ENCODE data around the gene CYP2J2.
"Not testable (repeated sequence)": the region's sequence is repeated elsewhere in the genome, so short reads cannot be mapped to it uniquely, and the experiment has no call there.

CYP2J2 gene, protein sequence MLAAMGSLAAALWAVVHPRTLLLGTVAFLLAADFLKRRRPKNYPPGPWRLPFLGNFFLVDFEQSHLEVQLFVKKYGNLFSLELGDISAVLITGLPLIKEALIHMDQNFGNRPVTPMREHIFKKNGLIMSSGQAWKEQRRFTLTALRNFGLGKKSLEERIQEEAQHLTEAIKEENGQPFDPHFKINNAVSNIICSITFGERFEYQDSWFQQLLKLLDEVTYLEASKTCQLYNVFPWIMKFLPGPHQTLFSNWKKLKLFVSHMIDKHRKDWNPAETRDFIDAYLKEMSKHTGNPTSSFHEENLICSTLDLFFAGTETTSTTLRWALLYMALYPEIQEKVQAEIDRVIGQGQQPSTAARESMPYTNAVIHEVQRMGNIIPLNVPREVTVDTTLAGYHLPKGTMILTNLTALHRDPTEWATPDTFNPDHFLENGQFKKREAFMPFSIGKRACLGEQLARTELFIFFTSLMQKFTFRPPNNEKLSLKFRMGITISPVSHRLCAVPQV

GRCh38 chr1:59926381-59927123 lies at the start of gene CYP2J2:
CYP2J2 (minus strand) TSS chr1:59926773; CDS start chr1:59926746, 27 bp downstream.
- peak; percentile 7 for DNase-seq (ENCODE audit: low spot score)

- no peak for DNase-seq (ENCODE audit: low spot score)
Observed at GRCh38 chr1:59973719-59974118, 47.1 kb upstream of the CYP2J2 start.

DNA sequence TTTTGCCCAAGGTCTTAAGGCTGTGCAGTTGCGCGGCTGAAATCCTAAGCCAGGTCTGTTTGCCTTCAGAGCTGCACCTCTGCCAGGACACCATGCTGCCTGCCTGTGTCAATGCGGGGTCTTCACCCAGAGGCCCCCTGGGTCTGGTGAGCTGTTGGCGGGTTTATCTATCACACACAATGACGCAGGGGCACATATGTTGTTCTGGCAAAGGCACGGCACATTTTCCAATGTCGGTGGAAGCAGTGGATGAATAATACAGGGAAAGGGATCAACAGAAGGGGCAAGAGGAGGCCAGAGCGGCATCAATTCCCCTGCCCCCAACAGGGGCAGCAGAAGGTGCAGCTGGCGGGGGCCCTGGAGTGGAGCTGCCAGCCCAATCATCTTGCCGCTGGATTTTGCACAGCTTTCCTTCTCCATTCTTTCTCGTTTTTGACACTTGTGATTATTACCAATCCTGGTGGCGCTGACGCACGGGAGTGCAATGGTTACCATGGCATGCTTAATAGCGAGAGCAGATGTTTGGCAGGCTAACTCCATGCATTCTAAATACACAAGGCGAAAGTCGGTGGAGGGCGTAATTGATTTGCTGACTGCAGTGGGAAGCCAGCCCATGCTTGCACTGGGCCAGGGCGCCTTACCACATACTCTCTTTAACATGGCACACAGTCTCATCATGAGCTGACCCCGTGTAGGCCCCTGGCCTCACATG lies 45.8 kb upstream of the CYP2J2 start:
- DNase-seq (ENCODE audit: low spot score): no peak

DNA sequence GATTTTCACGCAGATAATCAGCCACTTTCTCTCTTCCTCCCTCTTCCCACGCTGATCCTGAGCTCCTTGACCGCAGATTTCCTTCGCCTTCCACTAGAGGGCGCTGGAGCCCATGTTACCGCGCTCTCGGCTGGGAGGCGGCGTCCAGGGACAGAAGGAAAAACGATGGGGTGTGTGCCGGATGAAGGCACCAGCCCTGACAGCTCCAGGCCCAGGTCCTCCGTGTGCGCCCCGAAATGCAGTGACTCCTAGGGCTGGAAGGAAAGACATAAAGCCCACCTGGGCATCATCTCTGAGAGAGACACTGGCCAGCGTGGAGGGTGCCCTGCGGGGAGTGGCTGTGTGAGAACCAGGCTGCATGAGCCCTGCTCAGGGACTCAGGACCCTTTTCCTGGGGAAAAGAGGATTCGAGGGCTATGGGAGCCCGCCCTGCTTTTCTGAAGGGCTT lies 44.9 kb upstream of the CYP2J2 start:
- DNase-seq (ENCODE audit: low spot score): peak; percentile 27

GRCh38 chr1:59969542-59970175 lies 43.1 kb upstream of the CYP2J2 start:
- DNase-seq (ENCODE audit: low spot score): not testable (repeated sequence)

DNA sequence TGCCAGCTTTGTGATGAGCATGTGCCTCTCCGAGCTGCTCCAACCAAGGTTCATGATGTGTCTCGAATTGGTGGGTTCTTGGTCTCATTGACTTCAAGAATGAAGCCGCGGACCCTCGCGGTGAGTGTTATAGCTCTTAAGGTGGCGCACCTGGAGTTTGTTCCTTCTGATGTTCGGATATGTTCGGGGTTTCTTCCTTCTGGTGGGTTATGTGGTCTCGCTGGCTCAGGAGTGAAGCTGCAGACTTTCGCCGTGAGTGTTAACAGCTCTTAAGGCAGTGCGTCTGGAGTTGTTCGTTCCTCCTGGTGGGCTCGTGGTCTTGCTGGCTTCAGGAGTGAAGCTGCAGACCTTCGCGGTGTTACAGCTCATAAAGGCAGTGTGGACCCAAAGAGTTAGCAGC lies 42.2 kb upstream of the CYP2J2 start:
- not testable (repeated sequence) for DNase-seq (ENCODE audit: low spot score)

DNA sequence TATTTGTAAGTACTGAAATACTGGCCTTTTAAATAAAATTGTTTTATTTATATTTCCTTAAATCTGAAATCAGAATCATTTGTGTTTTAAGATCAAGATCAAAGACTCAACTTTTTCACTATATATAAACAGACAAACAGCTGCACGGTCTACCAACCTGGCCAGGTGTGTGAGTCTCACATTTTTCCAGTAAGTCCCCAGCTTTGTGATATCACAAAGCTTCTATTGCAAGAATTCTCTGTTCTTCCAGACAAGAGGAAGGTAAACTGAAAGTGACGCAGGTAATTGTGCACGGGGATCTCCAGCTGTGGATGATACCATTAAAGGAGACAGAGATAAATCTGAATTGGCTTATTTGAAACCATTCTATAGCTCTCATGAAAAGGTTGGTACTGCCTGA lies 41.2 kb upstream of the CYP2J2 start:
- DNase-seq (ENCODE audit: low spot score): no peak

- DNase-seq (ENCODE audit: low spot score): no peak
Observed at GRCh38 chr1:59967141-59967697, 40.6 kb upstream of the CYP2J2 start.

DNA sequence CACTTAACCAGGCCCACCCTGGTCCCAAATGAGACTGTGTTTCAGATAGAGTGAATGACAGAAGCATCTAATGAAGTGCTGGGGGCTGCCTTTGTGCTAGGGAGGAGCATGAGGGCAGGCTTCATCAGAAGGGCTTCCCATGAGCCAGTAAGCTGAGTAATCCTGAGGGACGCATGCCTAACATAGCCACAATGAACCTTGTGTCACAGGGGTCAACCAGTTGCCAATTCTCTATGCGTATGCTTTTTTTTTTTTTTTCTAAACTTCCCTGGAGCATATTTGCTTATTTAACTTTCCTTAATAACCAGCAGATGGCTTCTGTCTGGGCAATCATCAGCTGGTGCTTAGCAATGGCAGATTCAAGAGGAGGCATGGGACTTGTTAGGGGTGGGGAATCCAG lies 25.5 kb upstream of the CYP2J2 start:
- DNase-seq (ENCODE audit: low spot score): no peak

DNA sequence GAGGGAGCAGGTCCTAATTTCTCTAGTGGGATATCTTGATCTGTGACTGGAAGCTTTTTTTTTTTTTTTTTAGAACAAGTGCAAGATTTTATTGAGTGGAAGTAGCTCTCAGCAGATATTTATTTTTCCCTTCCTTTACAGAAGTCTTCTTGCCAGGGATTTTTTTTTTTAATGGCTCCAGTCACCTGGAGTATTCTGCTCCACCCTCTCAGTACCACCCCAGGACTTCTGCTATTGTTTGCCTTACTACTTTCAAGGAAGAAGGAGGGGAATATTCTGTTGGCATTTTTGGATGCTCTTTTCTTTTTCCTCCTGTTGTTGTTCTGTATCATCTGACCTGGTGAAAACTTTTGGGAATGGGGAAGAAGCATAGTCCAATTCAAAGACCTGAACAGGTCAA lies 23.1 kb upstream of the CYP2J2 start:
- DNase-seq (ENCODE audit: low spot score): no peak

GRCh38 chr1:59948990-59949389 lies 22.4 kb upstream of the CYP2J2 start:
- DNase-seq (ENCODE audit: low spot score): no peak

- DNase-seq (ENCODE audit: low spot score): peak; percentile 49
Observed at GRCh38 chr1:59947047-59947938, 20.7 kb upstream of the CYP2J2 start.

DNA sequence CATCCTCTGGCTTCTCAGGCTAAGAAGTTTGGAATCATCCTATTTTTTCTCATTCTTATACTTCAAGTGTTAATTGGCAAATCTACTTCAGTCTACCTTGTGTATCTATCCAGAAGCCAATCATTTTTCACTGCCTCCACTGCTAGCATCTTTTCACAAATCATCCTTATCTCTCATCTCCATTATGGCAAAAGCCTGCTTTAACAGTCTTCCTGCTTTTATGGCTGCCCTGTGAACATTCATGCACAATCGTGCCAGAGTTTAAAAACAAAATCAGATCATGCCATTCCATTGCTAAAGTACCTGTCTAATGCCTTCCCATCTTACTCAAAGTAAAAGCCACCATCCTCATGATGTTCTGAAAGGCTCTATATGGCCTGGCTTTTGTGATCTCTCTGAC lies 19.2 kb upstream of the CYP2J2 start:
- no peak for DNase-seq (ENCODE audit: low spot score)

DNA sequence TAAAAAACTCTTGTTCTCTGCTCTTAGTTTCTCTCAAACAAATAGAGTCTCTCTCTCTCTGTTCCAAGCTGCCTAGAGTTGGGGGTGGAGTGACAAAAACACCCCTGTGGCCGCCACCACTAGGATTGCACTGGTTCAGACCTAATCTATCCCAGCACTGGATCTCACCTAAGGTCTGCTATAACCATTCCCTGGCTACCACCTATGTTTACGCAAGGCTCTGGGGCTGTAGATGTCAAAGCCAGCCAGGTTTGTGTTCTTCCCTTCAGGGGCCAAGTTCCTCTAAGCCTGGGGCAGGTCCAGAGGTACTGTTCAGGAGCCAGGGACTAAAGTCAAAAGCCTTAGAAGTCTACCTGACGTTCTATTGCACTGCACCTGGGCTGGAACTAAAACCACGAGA lies 12.8 kb upstream of the CYP2J2 start:
- DNase-seq (ENCODE audit: low spot score): no peak

DNA sequence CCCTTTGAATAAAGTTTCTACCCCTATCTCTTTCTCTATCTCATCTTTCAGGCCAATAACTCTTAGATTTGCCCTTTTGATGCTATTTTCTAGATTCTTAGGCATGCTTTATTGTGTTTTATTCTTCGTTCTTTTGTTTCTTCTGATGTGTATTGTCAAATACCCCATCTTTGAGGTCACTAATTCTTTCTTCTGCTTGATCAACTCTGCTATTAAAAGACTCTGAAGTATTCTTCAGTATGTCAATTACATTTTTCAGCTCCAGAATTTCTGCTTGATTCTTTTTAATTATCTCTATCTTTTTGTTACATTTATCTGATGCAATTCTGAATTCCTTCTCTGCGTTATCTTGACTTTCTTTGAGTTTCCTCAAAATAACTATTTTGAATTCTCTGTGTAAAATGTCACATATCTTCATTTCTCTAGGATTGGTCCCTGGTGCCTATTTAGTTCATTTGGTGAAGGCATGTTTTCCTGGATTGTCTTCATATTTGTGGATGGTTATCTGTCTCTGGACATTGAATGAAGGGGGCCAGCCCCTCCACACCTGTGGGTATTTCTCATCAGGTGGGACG lies 11.2 kb upstream of the CYP2J2 start:
- DNase-seq (ENCODE audit: low spot score): no peak

DNA sequence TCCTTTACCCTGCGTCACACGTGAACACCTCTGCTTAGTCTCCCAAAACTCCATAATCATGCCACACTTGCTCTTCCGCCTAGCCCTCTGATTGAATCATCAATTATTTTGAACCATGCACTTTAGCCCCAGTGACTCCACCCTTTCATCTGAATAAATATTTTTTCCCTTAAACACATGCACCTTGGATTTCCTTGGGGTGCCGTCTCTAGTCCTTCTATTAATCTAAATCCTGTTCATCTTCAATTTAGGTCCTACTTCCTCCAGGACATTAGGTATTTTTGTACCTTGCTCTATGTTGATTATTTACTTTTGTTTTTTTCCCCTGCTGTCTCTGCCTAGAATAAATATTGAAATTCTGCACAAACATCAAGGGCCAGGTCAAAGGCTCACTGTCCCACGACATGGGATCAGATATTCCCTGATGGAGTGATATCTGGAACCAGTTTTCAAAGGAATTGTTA lies 9.8 kb upstream of the CYP2J2 start:
- DNase-seq (ENCODE audit: low spot score): no peak

GRCh38 chr1:59928996-59929395 lies 2.4 kb upstream of the CYP2J2 start:
- DNase-seq (ENCODE audit: low spot score): no peak

DNA sequence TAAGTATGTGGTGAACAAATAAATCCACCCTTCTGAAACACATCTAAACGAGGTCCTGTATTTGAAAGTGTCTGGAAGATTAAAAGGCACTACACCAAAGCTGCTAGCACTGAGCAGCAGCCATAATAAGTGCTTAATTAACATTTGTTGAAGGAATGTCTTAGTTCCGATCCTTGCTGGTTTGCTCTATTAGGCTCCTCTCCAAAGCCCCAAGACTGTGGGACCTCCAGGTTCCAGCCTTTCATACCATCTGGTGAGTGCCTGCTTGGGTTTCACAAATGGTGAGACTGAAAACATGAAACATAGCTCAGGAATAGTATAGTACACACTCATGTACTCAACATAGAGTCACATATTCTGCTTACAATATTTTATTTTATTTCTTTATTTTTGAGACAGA lies 640 bp upstream of the CYP2J2 start:
- no peak for DNase-seq (ENCODE audit: low spot score)

DNA sequence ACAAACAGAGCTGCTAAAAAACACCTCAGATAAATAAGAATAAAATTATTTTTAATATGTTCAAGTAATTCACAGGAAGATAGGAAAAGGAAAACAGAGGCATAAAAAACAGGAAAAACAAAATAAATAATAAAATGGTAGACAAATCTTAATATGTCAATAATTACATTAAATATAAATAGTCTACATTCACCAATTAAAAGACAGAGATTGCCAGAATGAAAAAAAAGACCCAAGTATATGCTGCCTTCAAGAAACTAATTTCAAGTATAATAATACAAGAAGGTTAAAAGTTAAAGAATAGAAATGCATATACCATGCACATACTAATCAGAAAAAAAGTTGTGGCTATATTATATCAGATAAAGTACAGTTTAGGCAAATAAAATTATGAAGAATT lies 1.9 kb downstream of the CYP2J2 start:
- no peak for DNase-seq (ENCODE audit: low spot score)

GRCh38 chr1:59921258-59921899 lies 5.2 kb downstream of the CYP2J2 start:
- DNase-seq (ENCODE audit: low spot score): not testable (repeated sequence)
